H9 (cell line): ENCODE data around the gene CSF2. TPM values are rescaled to one million over a fixed set of nuclear protein-coding genes. Genes with fewer than 3 reads are reported as not detected.

Source experiments
- DNase-seq: peaks from one replicate; pipeline ENCODE4 v3.0.0-alpha.2; 2017
- H2AFZ ChIP-seq: one replicate; pipeline ENCODE4 v1.6.1; 2013; ENCODE audit warnings: mild to moderate bottlenecking, low read length, control low read depth, moderate library complexity
- H2AK5ac ChIP-seq: 2 replicates; pipeline ENCODE4 v1.6.1; 2013; ENCODE audit warnings: low read length, control low read depth, mixed read lengths; ENCODE audit not compliant: insufficient read length
- H2BK120ac ChIP-seq: one replicate; pipeline ENCODE4 v1.6.1; 2013; ENCODE audit warnings: low read depth, mild to moderate bottlenecking, low read length, control low read depth, inconsistent platforms; ENCODE audit not compliant: poor library complexity, severe bottlenecking
- H2BK12ac ChIP-seq: 2 replicates; pipeline ENCODE4 v1.6.1; 2013; ENCODE audit warnings: low read length, control low read depth, mixed read lengths, low read depth; ENCODE audit not compliant: insufficient read length
- H2BK15ac ChIP-seq: 2 replicates; pipeline ENCODE4 v1.6.1; 2013; ENCODE audit warnings: low read depth, low read length, control low read depth
- H2BK20ac ChIP-seq: one replicate; pipeline ENCODE4 v1.6.1; 2013; ENCODE audit warnings: low read depth, mild to moderate bottlenecking, low read length, control low read depth, inconsistent platforms; ENCODE audit not compliant: poor library complexity, severe bottlenecking
- H2BK5ac ChIP-seq: 2 replicates; pipeline ENCODE4 v1.6.1; 2013; ENCODE audit warnings: low read length, control low read depth, mixed read lengths; ENCODE audit not compliant: insufficient read length
- H3K14ac ChIP-seq: 2 replicates; pipeline ENCODE4 v1.6.1; 2013; ENCODE audit warnings: low read length, control low read depth; ENCODE audit not compliant: insufficient read depth
- H3K18ac ChIP-seq: 2 replicates; pipeline ENCODE4 v1.6.1; 2013; ENCODE audit warnings: low read depth, mild to moderate bottlenecking, mixed read lengths, low read length, control low read depth; ENCODE audit not compliant: insufficient read length
- H3K23ac ChIP-seq: 2 replicates; pipeline ENCODE4 v1.6.1; 2013; ENCODE audit warnings: low read length, control low read depth, mixed read lengths, low read depth; ENCODE audit not compliant: insufficient read length
- H3K23me2 ChIP-seq: 2 replicates; pipeline ENCODE4 v1.6.1; 2013; ENCODE audit warnings: low read depth, mild to moderate bottlenecking, mixed read lengths, low read length, control low read depth; ENCODE audit not compliant: insufficient read length, poor library complexity, severe bottlenecking
- H3K27ac ChIP-seq: 2 replicates; pipeline ENCODE4 v1.5.1; 2013; ENCODE audit warnings: low read length, control low read depth, mixed read lengths, low read depth; ENCODE audit not compliant: insufficient read length
- H3K27me3 ChIP-seq: 2 replicates; pipeline ENCODE4 v1.6.1; 2013; ENCODE audit warnings: low read length, control low read depth, inconsistent platforms; ENCODE audit not compliant: insufficient read depth
- H3K4ac ChIP-seq: 2 replicates; pipeline ENCODE4 v1.6.1; 2013; ENCODE audit warnings: low read depth, mild to moderate bottlenecking, control low read depth, inconsistent platforms, low read length, moderate library complexity
- H3K4me1 ChIP-seq: 2 replicates; pipeline ENCODE4 v1.6.1; 2013; ENCODE audit warnings: low read length, control low read depth, inconsistent platforms; ENCODE audit not compliant: insufficient read depth
- H3K4me2 ChIP-seq: 2 replicates; pipeline ENCODE4 v1.6.1; 2013; ENCODE audit warnings: low read length, control low read depth, mixed read lengths; ENCODE audit not compliant: insufficient read length, insufficient read depth
- H3K56ac ChIP-seq: 2 replicates; pipeline ENCODE4 v1.6.1; 2013; ENCODE audit warnings: low read depth, mild to moderate bottlenecking, mixed read lengths, low read length, control low read depth; ENCODE audit not compliant: insufficient read length
- H3K79me1 ChIP-seq: 2 replicates; pipeline ENCODE4 v1.6.1; 2013; ENCODE audit warnings: low read depth, mild to moderate bottlenecking, moderate library complexity, low read length, control low read depth, inconsistent platforms; ENCODE audit not compliant: insufficient read depth, poor library complexity, severe bottlenecking
- H3K79me2 ChIP-seq: 2 replicates; pipeline ENCODE4 v1.6.1; 2013; ENCODE audit warnings: low read length, control low read depth, inconsistent platforms; ENCODE audit not compliant: insufficient read depth
- H3K9ac ChIP-seq: 2 replicates; pipeline ENCODE4 v1.6.1; 2013; ENCODE audit warnings: low read length, control low read depth, mixed read lengths; ENCODE audit not compliant: insufficient read length; ENCODE audit errors: extremely low read depth
- H3K9me3 ChIP-seq: one replicate; pipeline ENCODE4 v1.6.1; 2013; ENCODE audit warnings: low read depth, low read length, inconsistent platforms; ENCODE audit not compliant: control insufficient read depth
- H3T11ph ChIP-seq: one replicate; pipeline ENCODE4 v1.6.1; 2013; ENCODE audit warnings: mild to moderate bottlenecking, low read length, control low read depth, inconsistent platforms
- H4K20me1 ChIP-seq: one replicate; pipeline ENCODE4 v1.6.1; 2013; ENCODE audit not compliant: control insufficient read depth, insufficient read length, insufficient read depth
- H4K5ac ChIP-seq: 2 replicates; pipeline ENCODE4 v1.6.1; 2013; ENCODE audit warnings: low read depth, mild to moderate bottlenecking, mixed read lengths, low read length, control low read depth; ENCODE audit not compliant: insufficient read length
- H4K8ac ChIP-seq: replicated peaks from 2 replicates; pipeline ENCODE4 v1.6.1; 2013; ENCODE audit warnings: low read length, control low read depth, mixed read lengths, low read depth; ENCODE audit not compliant: insufficient read length
- H4K91ac ChIP-seq: 2 replicates; pipeline ENCODE4 v1.6.1; 2013; ENCODE audit warnings: low read depth, mild to moderate bottlenecking, moderate library complexity, mixed read lengths, low read length, control low read depth; ENCODE audit not compliant: insufficient read length
- H3K27ac Mint-ChIP-seq, 3 experiments: 2 replicates in 2 of 3; 3 replicates in 1 of 3; pipeline ENCODE4 v1.8.0; 2020 to 2021; ENCODE audit warnings: mixed read lengths in 3 of 3, mild to moderate bottlenecking in 1 of 3, moderate library complexity in 1 of 3
- H3K27me3 Mint-ChIP-seq: 2 replicates; pipeline ENCODE4 v1.8.0; 2021; ENCODE audit warnings: low read depth, mild to moderate bottlenecking, moderate library complexity, mixed read lengths
- H3K36me3 Mint-ChIP-seq, 3 experiments: 2 replicates in 2 of 3; 3 replicates in 1 of 3; pipeline ENCODE4 v1.8.0; 2020 to 2021; ENCODE audit warnings: low read depth in 3 of 3, mixed read lengths in 3 of 3; ENCODE audit not compliant: insufficient read depth in 1 of 3
- H3K4me1 Mint-ChIP-seq, 2 experiments: 2 replicates each; pipeline ENCODE4 v1.8.0; 2020; ENCODE audit warnings: mixed read lengths in 2 of 2
- H3K4me3 Mint-ChIP-seq, 2 experiments: 2 replicates in 1 of 2; 3 replicates in 1 of 2; pipeline ENCODE4 v1.8.0; 2020 to 2021; ENCODE audit warnings: mild to moderate bottlenecking in 2 of 2, mixed read lengths in 2 of 2, moderate library complexity in 1 of 2
- H3K9me3 Mint-ChIP-seq, 2 experiments: 2 replicates in 1 of 2; 3 replicates in 1 of 2; pipeline ENCODE4 v1.8.0; 2020; ENCODE audit warnings: mild to moderate bottlenecking in 2 of 2, mixed read lengths in 2 of 2, moderate library complexity in 1 of 2
- WGBS: extraction: QIAGEN DNeasy Blood & Tissue Kit; methylation state at CpG from one replicate; pipeline ENCODE4 v1.1.7; 2013; ENCODE audit warnings: missing lambda C conversion rate, low lambda C conversion rate, mixed read lengths; ENCODE audit not compliant: insufficient read length; ENCODE audit errors: extremely low coverage; 5-methylcytosine and 5-hydroxymethylcytosine counted together
- long read RNA-seq: library from polyadenylated mRNA; unstranded; transcript quantifications from one replicate; pipeline ENCODE4 v2.0.0, GENCODE V29; 2020
- total RNA-seq: library from RNA; stranded (reverse); gene quantifications from 2 replicates; pipeline ENCODE4 v1.2.1, GENCODE V29; 2021
- TF ChIP-seq, protein P1 (sequence below): fragments of 200-600 bp; sonication (generic); conservative IDR thresholded peaks from 3 replicates; pipeline ENCODE4 v1.8.0; 2021; ENCODE audit warnings: antibody characterized with exemption, mild to moderate bottlenecking

CSF2 gene
- not detected in 2 replicates for total RNA-seq
- long read RNA-seq: 0 reads

- no peaks in the 10 kb centered on the region for H3K79me1 ChIP-seq
- no peak within 1 kb of the TSS for H3K4me3 Mint-ChIP-seq
- H3K36me3 Mint-ChIP-seq: no peaks in the 10 kb centered on the region
- no peak within 1 kb of the TSS for H3K27ac Mint-ChIP-seq
- no peaks in the 10 kb centered on the region for H4K20me1 ChIP-seq
- H3K23me2 ChIP-seq: no peaks in the 10 kb centered on the region
- no peak within 1 kb of the TSS for H3K56ac ChIP-seq
- H4K91ac ChIP-seq: no peak within 1 kb of the TSS
- no peak within 1 kb of the TSS for H2AK5ac ChIP-seq
- H2AFZ ChIP-seq: no peak within 1 kb of the TSS
- no peak within 1 kb of the TSS for H2BK20ac ChIP-seq
- no peak within 1 kb of the TSS for H2BK120ac ChIP-seq
- H3K79me2 ChIP-seq: no peaks in the 10 kb centered on the region
- no peak within 1 kb of the TSS for H3K23ac ChIP-seq
- H3K9me3 Mint-ChIP-seq: no peaks in the 10 kb centered on the region
- no peaks in the 10 kb centered on the region for H3K9me3 ChIP-seq
- no peak within 1 kb of the TSS for H3K9ac ChIP-seq
- WGBS: no CpG with 5 or more reads among the region's 12 CpGs
- TF ChIP-seq, protein P1, sequence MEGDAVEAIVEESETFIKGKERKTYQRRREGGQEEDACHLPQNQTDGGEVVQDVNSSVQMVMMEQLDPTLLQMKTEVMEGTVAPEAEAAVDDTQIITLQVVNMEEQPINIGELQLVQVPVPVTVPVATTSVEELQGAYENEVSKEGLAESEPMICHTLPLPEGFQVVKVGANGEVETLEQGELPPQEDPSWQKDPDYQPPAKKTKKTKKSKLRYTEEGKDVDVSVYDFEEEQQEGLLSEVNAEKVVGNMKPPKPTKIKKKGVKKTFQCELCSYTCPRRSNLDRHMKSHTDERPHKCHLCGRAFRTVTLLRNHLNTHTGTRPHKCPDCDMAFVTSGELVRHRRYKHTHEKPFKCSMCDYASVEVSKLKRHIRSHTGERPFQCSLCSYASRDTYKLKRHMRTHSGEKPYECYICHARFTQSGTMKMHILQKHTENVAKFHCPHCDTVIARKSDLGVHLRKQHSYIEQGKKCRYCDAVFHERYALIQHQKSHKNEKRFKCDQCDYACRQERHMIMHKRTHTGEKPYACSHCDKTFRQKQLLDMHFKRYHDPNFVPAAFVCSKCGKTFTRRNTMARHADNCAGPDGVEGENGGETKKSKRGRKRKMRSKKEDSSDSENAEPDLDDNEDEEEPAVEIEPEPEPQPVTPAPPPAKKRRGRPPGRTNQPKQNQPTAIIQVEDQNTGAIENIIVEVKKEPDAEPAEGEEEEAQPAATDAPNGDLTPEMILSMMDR: no peak
- no peak within 1 kb of the TSS for H2BK5ac ChIP-seq
- no peak within 1 kb of the TSS for H4K5ac ChIP-seq
- H3K4me1 ChIP-seq: no peaks in the 10 kb centered on the region
- H3K4me2 ChIP-seq: no peak within 1 kb of the TSS
- DNase-seq: no peak
- no peak within 1 kb of the TSS for H2BK15ac ChIP-seq
- no peaks in the 10 kb centered on the region for H3K27me3 ChIP-seq
- no peak within 1 kb of the TSS for H3T11ph ChIP-seq
- no peak within 1 kb of the TSS for H4K8ac ChIP-seq
- peak within 1 kb of the TSS; percentile 39; the same call in 1 of the 2 replicates for H3K14ac ChIP-seq
- no peak within 1 kb of the TSS for H3K4ac ChIP-seq
- no peak within 1 kb of the TSS for H3K27ac ChIP-seq
- H3K27me3 Mint-ChIP-seq: no peaks in the 10 kb centered on the region; the same call in none of the 2 replicates
- no peak within 1 kb of the TSS for H2BK12ac ChIP-seq
- H3K18ac ChIP-seq: no peak within 1 kb of the TSS
- H3K4me1 Mint-ChIP-seq: peaks cover 4 to 5% of the 10 kb centered on the region in 2 experiments; a peak in 3 of 4 replicates
Measured at GRCh38 chr5:132073231-132074013, at the start of gene CSF2. Gene CSF2 (plus strand): TSS chr5:132073789. CDS start chr5:132073824, 35 bp downstream.
